B cell (primary cell): ENCODE measurements around the gene PALLD.

Experiments used
- EZH2 ChIP-seq: IDR thresholded peaks from 2 replicates; pipeline ENCODE4 v1.6.1; 2012; ENCODE audit warnings: borderline replicate concordance, low read depth, mild to moderate bottlenecking, moderate library complexity, low read length; ENCODE audit not compliant: insufficient read depth, poor library complexity, severe bottlenecking
- TF ChIP-seq, protein P1 (sequence below): fragments of 200-600 bp; IDR thresholded peaks from one replicate; pipeline ENCODE4 v1.8.0; 2022; ENCODE audit warnings: antibody characterized with exemption, mild to moderate bottlenecking

DNA sequence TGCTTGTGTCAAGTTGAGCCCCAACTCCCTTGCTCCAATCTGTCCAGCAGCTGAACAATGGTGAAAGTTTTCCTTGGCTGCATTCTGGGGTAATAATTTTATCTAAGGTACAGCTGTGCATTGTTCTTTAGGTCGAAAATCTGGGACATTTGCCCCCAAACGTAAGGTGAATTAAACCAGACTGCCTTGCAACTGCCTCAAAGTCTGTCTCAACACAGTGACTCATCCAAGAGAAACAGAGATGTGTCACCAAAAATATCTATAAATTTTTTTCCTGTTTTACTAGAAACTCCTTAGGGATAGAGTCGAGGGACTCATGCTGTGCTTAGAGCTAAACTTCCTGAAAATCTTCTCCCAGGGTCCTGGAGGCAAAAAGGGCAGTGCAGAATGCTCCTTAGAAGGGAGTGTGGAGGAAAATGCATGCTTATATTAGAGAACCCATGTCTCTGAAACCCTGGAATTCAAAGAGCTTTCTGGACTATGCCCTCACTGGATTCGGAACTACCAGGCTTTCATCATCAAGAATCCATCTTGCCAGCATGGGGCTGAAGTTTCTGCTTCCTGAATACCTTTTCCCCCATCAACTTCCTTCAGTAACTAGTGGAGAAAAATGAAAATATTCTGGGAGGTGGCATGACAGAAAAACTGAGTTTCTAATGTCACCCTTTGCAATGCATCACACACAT, 115.7 kb downstream of the PALLD start:
- TF ChIP-seq, protein P1, sequence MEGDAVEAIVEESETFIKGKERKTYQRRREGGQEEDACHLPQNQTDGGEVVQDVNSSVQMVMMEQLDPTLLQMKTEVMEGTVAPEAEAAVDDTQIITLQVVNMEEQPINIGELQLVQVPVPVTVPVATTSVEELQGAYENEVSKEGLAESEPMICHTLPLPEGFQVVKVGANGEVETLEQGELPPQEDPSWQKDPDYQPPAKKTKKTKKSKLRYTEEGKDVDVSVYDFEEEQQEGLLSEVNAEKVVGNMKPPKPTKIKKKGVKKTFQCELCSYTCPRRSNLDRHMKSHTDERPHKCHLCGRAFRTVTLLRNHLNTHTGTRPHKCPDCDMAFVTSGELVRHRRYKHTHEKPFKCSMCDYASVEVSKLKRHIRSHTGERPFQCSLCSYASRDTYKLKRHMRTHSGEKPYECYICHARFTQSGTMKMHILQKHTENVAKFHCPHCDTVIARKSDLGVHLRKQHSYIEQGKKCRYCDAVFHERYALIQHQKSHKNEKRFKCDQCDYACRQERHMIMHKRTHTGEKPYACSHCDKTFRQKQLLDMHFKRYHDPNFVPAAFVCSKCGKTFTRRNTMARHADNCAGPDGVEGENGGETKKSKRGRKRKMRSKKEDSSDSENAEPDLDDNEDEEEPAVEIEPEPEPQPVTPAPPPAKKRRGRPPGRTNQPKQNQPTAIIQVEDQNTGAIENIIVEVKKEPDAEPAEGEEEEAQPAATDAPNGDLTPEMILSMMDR: no peak
- TF ChIP-seq EZH2: no peak
